Stimulated activated CD4-positive, alpha-beta T cell treated with anti-CD3 and anti-CD28 coated beads, Interleukin-15, amount 100 ng/mL, for 1 hour (primary cell): ENCODE data around the gene TNS3.

Experiments
- DNase-seq, 2 donors: peaks; one replicate each; pipeline ENCODE4 v3.0.0-alpha.2; 2020; ENCODE audit warnings: low read depth in 1 of 2, low spot score in 1 of 2

Gene TNS3

GRCh38 chr7:47352394-47352968 lies 229.4 kb downstream of the TNS3 start:
- no peak for DNase-seq

GRCh38 chr7:47351233-47352154 lies 230.4 kb downstream of the TNS3 start:
- no peak for DNase-seq

GRCh38 chr7:47350425-47350824 lies 231.5 kb downstream of the TNS3 start:
- no peak for DNase-seq

- DNase-seq, result no peak
Measured at GRCh38 chr7:47349401-47349800, 232.5 kb downstream of the TNS3 start.

GRCh38 chr7:47347816-47348385 lies 234.0 kb downstream of the TNS3 start:
- DNase-seq, result no peak

- no peak for DNase-seq
Measured at GRCh38 chr7:47347346-47347745, 234.6 kb downstream of the TNS3 start.

GRCh38 chr7:47346377-47346914 lies 235.5 kb downstream of the TNS3 start:
- DNase-seq, result no peak

- no peak for DNase-seq
Measured at GRCh38 chr7:47345857-47346298, 236.0 kb downstream of the TNS3 start.

GRCh38 chr7:47344171-47344955 lies 237.5 kb downstream of the TNS3 start:
- no peak for DNase-seq

- DNase-seq, result no peak
Measured at GRCh38 chr7:47343061-47343455, 238.9 kb downstream of the TNS3 start.

- DNase-seq, result no peak
Measured at GRCh38 chr7:47342296-47343060, 239.4 kb downstream of the TNS3 start.

- DNase-seq, result no peak
Measured at GRCh38 chr7:47340517-47340916, 241.4 kb downstream of the TNS3 start.

GRCh38 chr7:47338026-47338425 lies 243.9 kb downstream of the TNS3 start:
- DNase-seq, result no peak

GRCh38 chr7:47337531-47337930 lies 244.4 kb downstream of the TNS3 start:
- DNase-seq, result no peak

- DNase-seq, result no peak
Measured at GRCh38 chr7:47336472-47337425, 245.2 kb downstream of the TNS3 start.

GRCh38 chr7:47335557-47336471 lies 246.1 kb downstream of the TNS3 start:
- no peak for DNase-seq

- no peak for DNase-seq
Measured at GRCh38 chr7:47335071-47335470, 246.8 kb downstream of the TNS3 start.

GRCh38 chr7:47333959-47334358 lies 248.0 kb downstream of the TNS3 start:
- DNase-seq, result no peak
